Limb (tissue), 2 donors: ENCODE data around the gene PSIP1.
"Not testable (repeated sequence)": the region's sequence is repeated elsewhere in the genome, so short reads cannot be mapped to it uniquely, and the experiment has no call there.

Experiments
- DNase-seq, 2 donors: peaks; one replicate each; pipeline ENCODE4 v3.0.0-alpha.2; 2016; ENCODE audit errors: extremely low spot score in 2 of 2

The PSIP1 gene

GRCh38 chr9:15433661-15434060, 77.1 kb downstream of the PSIP1 start:
- no peak for DNase-seq

- no peak for DNase-seq
Measured at GRCh38 chr9:15433191-15433590, 77.6 kb downstream of the PSIP1 start.

GRCh38 chr9:15430920-15431844, 79.6 kb downstream of the PSIP1 start:
- DNase-seq: no peak

- not testable (repeated sequence) for DNase-seq
Measured at GRCh38 chr9:15427702-15428101, 83.1 kb downstream of the PSIP1 start.

GRCh38 chr9:15426019-15426418, 84.8 kb downstream of the PSIP1 start:
- DNase-seq: no peak

- peak in 1 of 2 donors; percentile 39 for DNase-seq
Measured at GRCh38 chr9:15423231-15423985, 87.4 kb downstream of the PSIP1 start.

GRCh38 chr9:15422372-15423230, 88.2 kb downstream of the PSIP1 start, which contains the start of gene SNAPC3:
Gene SNAPC3, plus strand, starts transcription at chr9:15422876. Its CDS starts 4 bp downstream, at chr9:15422880.
- DNase-seq: peak; percentile 97

- no peak for DNase-seq
Measured at GRCh38 chr9:15421990-15422371, 88.8 kb downstream of the PSIP1 start.

- no peak for DNase-seq
Measured at GRCh38 chr9:15421532-15421931, 89.2 kb downstream of the PSIP1 start.

GRCh38 chr9:15420796-15421195, 90.0 kb downstream of the PSIP1 start:
- DNase-seq: no peak

- no peak for DNase-seq
Measured at GRCh38 chr9:15417626-15418025, 93.1 kb downstream of the PSIP1 start.

- no peak for DNase-seq
Measured at GRCh38 chr9:15416880-15417279, 93.9 kb downstream of the PSIP1 start.
